ENCODE measurements around the gene SLAMF9. TPM values are rescaled to one million over a fixed set of nuclear protein-coding genes. Genes with fewer than 3 reads are reported as not detected.

The SLAMF9 gene
- total and polyA plus RNA-seq, 2 of the 8 experiments (the other 6 are each of a cell fraction or from before 2014, with no cell fraction given): not detected

GRCh38 chr1:159949981-159950381 lies 4.1 kb downstream of the SLAMF9 start (continued):
- no peak for TF ChIP-seq SP1 (IDR thresholded peaks at IDR 0.05; ENCODE audit: low read depth, low read length)

Data from H1 (cell line).